Stimulated activated CD4-positive, alpha-beta T cell treated with anti-CD3 and anti-CD28 coated beads, Interleukin-1b, Interleukin-23, amount 100 ng/mL, for 1 hour (primary cell): ENCODE results near the gene DGKA.
"Not testable (repeated sequence)": the region's sequence is repeated elsewhere in the genome, so short reads cannot be mapped to it uniquely, and the experiment has no call there.

Source experiments
- DNase-seq, 2 donors: peaks; one replicate each; pipeline ENCODE4 v3.0.0-alpha.2; 2020; ENCODE audit warnings: low read depth in 2 of 2

The DGKA gene

DNA sequence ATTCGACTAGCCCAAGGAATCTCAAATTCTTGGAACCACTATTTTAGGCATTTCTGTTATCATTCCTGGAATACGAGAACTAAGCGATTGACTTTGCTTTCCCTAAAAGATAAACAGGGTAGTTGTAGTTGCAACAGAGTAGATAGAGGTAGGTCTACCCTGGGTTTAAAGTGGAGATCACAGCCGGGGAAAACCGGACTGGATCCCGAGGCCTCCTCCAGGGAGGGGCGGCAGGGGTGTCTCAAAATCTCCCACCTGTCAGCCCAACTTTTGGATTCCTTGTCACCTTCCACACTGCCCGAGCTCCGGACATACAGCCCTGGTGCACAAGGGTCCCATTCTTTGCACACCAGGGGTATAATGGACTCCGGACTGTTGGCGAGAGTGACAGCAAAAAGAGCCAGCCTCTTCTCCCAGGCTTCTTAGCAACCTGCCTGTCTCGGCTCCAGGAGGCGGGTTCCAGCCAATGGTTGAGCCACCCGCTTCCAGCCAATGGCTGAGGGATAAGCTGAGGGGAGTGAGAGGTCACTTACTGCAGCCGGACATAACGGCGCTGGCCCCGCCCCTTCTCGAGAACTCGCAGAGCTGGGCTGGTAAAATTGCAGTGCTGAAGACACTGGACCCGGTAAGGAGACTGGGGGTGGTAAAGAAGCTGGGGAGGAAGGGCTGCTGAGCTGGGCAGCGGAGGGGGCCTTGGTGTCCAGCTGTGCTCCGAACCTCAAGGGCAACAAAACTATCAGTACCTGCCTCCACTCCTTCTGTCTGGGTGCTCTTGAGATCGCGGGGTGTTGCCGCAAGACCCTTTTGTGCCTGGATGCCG, 66.0 kb downstream of the DGKA start, which contains the start of gene SUOX:
Gene SUOX, plus strand, starts transcription at position 562 of the 820 bp plus-strand sequence. CDS start 4,946 bp downstream, outside the sequence.
- DNase-seq: no peak

DNA sequence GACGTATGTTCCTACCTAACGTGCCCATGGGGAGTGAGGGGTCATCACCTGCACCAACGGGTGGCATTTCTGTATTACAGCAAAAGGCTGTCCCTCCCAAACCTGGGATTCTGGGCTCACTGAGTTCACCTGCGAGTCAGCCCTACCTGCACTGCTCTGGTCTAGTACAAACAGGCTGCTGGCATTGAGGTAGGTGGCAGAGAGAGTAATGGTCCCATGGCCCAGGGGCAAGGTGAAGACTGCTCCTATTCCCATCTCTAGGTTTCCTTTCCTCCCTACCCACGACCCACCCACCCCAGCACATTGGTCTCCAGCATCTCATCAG, 66.5 kb downstream of the DGKA start:
- no peak for DNase-seq

DNA sequence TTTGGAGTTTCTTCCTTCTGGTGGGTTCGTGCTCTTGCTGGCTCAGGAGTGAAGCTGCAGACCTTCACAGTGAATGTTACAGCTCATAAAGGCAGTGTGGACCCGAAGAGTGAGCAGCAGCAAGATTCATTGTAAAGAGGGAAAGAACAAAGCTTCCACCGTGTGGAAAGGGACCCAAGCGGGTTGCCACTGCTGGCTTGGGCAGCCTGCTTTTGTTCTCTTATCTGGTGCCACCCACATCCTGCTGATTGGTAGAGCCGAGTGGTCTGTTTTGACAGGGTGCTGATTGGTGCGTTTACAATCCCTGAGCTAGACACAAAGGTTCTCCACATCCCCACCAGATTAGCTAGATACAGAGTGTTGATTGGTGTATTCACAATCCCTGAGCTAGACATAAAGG, 68.6 kb downstream of the DGKA start:
- DNase-seq: not testable (repeated sequence)

DNA sequence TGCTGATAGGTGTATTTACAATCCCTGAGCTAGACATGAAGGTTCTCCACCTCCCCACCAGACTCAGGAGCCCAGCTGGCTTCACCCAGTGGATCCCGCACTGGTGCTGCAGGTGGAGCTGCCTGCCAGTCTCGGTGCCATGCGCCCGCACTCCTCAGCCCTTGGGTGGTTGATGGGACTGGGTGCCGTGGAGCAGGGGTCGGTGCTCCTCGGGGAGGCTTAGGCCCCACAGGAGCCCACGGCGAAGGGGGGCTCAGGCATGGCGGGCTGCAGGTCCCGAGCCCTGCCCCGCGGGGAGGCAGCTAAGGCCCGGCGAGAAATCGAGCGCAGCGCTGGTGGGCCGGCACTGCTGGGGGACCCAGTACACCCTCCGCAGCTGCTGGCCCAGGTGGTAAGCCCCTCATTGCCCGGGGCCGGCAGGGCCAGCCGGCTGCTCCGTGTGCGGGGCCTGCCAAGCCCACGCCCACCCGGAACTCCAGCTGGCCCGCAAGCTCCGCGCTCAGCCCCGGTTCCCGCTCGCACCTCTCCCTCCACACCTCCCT, 69.1 kb downstream of the DGKA start:
- not testable (repeated sequence) for DNase-seq

DNA sequence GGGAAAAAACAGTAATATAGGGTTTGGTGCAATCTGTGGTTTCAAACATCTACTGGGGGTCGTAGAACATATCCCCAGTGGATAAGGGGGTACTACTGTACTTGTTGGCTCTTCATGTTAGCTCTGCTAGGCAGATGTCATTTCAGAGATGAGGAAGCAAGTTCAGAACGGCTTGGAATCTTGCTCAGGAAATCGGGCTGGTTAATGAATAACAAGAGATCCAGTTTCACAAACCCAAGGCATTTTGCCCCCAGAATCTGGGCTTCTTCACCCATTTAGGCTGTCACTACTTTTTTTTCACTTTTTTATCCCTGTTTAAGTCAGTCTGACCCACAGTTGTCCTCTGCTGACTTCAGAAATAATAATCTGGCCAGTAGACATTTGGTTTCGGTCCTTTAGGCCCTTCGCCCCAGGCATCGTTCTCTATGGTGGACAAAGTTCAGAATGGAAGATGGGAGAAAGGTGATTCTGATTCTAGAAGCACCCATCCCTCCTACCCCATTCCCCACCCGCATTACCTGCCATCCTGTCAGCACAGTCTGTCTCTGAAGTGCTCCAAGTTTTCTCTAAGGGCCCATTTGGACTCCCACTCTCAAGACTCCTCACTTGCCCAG, 70.6 kb downstream of the DGKA start:
- DNase-seq: no peak

DNA sequence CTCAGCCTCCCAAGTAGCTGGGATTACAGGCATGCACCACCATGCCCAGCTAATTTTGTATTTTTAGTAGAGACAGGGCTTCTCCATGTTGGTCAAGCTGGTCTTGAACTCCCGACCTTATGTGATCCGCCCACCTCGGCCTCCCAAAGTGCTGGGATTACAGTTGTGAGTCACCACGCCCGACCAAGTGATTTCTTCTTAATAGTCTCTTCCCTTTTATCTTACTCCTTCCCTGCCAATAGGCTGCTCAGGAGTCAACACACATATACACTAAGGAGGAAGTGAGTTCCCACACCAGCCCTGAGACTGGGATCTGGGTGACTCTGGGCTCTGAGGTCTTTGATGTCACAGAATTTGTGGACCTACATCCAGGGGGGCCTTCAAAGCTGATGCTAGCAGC, 72.4 kb downstream of the DGKA start:
- not testable (repeated sequence) for DNase-seq
